ENCODE measurements around the gene KIAA0513.

- TF ChIP-seq CTCF (IDR thresholded peaks at IDR 0.05 in 4 of 5, conservative IDR thresholded peaks at IDR 0.05 in 1 of 5) (no peak), POLR2A (IDR thresholded peaks at IDR 0.05) (no peak)
Measured at GRCh38 chr16:85113168-85113733, 85.7 kb downstream of the KIAA0513 start.

Data from gastrocnemius medialis (tissue), 4 donors.